Neural crest cell (in vitro differentiated cells): Measurements from ENCODE around the gene TSPAN32. TPM values are rescaled to one million over a fixed set of nuclear protein-coding genes. Genes with fewer than 3 reads are reported as not detected.

ENCODE experiments used
- DNase-seq: peaks from one replicate; pipeline ENCODE4 v3.0.0; 2021; ENCODE audit warnings: low read depth, mixed read lengths, low spot score
- H3K27ac Mint-ChIP-seq: one replicate; pipeline ENCODE4 v1.8.0; 2021; ENCODE audit warnings: mild to moderate bottlenecking, mixed read lengths; ENCODE audit not compliant: unreplicated experiment
- H3K27me3 Mint-ChIP-seq: 2 replicates; pipeline ENCODE4 v1.8.0; 2021; ENCODE audit warnings: low read depth, mild to moderate bottlenecking, mixed read lengths
- H3K36me3 Mint-ChIP-seq: 2 replicates; pipeline ENCODE4 v1.8.0; 2021; ENCODE audit warnings: low read depth, mild to moderate bottlenecking, mixed read lengths
- H3K4me1 Mint-ChIP-seq: 2 replicates; pipeline ENCODE4 v1.8.0; 2021; ENCODE audit warnings: mixed read lengths
- H3K4me3 Mint-ChIP-seq: one replicate; pipeline ENCODE4 v1.8.0; 2021; ENCODE audit warnings: mild to moderate bottlenecking, mixed read lengths
- H3K9me3 Mint-ChIP-seq: 2 replicates; pipeline ENCODE4 v1.8.0; 2021; ENCODE audit warnings: mixed read lengths
- CTCF ChIP-seq: fragments of 200-600 bp; sonication (generic); conservative IDR thresholded peaks from 2 replicates; pipeline ENCODE4 v1.5.0; 2021; ENCODE audit warnings: antibody characterized with exemption, mild to moderate bottlenecking
- total RNA-seq: library from RNA; stranded (reverse); gene quantifications from 2 replicates; pipeline ENCODE4 v1.2.1, GENCODE V29; 2021

Gene TSPAN32
- total RNA-seq, 1 donor from 2014 or later, result not detected

GRCh38 chr11:2268729-2269600 is 32.8 kb upstream of the TSPAN32 start:
- peak; percentile 3 for DNase-seq
- Mint-ChIP-seq H3K27ac (no peak overlapping the region), H3K27me3 (peaks cover 81% of the 10 kb centered on the region), H3K9me3 (no peaks in the 10 kb centered on the region), H3K36me3 (no peaks in the 10 kb centered on the region), H3K4me1 (peaks cover 4% of the 10 kb centered on the region), H3K4me3 (peak overlapping the region; percentile 67)
- no peak for TF ChIP-seq CTCF

GRCh38 chr11:2269601-2270321 is 32.1 kb upstream of the TSPAN32 start:
- Mint-ChIP-seq H3K9me3 (no peaks in the 10 kb centered on the region), H3K27me3 (peaks cover 84% of the 10 kb centered on the region), H3K4me1 (peaks cover 4% of the 10 kb centered on the region), H3K4me3 (no peak overlapping the region), H3K36me3 (no peaks in the 10 kb centered on the region), H3K27ac (no peak overlapping the region)
- TF ChIP-seq CTCF, result peak; percentile 50
- DNase-seq, result peak; percentile 44

GRCh38 chr11:2270322-2271076 is 31.3 kb upstream of the TSPAN32 start, which contains the start of gene ASCL2:
TSS of gene ASCL2 (minus strand) at chr11:2270588. CDS start at chr11:2270332, 256 bp downstream.
- Mint-ChIP-seq H3K27ac (no peak within 1 kb of the TSS), H3K36me3 (no peaks in the 10 kb centered on the region), H3K27me3 (peaks cover 79% of the 10 kb centered on the region), H3K4me1 (peaks cover 4% of the 10 kb centered on the region), H3K9me3 (no peaks in the 10 kb centered on the region), H3K4me3 (no peak within 1 kb of the TSS)
- no peak for DNase-seq
- TF ChIP-seq CTCF, result no peak

GRCh38 chr11:2271077-2271326 is 30.8 kb upstream of the TSPAN32 start:
- Mint-ChIP-seq H3K27me3 (peaks cover 74% of the 10 kb centered on the region), H3K36me3 (no peaks in the 10 kb centered on the region), H3K27ac (no peak overlapping the region), H3K4me1 (peaks cover 4% of the 10 kb centered on the region), H3K9me3 (no peaks in the 10 kb centered on the region), H3K4me3 (no peak overlapping the region)
- no peak for TF ChIP-seq CTCF
- no peak for DNase-seq
